ENCODE data around the gene AGPAT1.
A peak's percentile ranks its signal among the peaks of the same experiment; 100 is the strongest.

The AGPAT1 gene

DNA sequence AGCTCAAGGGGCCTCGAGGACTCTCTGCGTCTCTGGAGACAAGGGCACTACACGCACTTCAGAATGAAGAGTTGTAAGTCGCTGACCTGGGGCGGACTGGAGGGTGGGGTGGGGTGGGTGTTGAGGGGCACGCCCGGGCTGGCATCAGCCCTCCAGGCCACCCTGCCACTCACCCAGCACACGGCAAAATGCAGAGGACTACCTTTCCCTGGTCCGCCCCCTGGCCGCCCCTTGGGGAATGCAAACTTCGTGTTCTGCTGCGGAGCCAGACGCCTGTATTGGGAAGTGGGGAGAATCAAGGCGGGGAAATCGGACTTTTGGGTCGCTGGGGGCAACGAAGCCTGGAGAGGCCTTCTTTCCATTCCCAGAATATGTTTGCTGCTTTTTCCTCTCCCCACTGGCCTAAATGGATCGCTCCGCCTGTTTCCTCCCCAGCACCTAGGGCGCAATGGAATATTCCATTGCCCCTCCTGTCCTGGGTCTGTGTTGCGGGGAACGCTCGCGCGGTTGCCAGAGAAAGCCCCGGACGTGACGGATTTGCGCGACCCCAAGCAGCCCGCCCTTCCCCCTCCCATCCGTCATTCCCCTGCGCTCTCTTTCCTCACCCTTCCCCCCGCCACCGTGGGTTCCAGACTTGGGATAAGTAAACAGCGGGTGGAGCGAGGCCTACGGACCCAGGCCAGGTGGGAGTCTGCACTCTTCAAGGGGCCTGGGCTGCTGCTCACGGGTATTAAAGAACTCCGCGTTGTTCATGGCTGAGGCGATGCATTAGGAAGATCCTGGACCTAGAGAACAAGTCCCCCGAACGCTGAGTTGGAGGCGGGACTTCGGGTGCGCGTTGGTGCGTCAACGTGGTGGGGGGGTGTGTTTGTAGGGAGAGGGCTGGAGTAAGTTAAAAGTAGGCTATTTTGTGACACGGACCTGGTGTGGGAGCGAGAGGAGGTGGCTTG, 22.0 kb downstream of the AGPAT1 start, which contains the start of gene PPT2:
Gene PPT2 (plus strand): TSS at position 578 of the 950 bp plus-strand sequence. CDS start 454 bp downstream, outside the sequence.
- ChIA-PET POLR2A (no interaction called here), CTCF (interaction anchor here (0.9 to 2.9 kb wide), 10 partner anchors 11 to 107 kb away, joined by 3 to 32 read pairs (median 6); partner anchors contain the start of genes EGFL8 and FKBPL)
- peak within 1 kb of the TSS; percentile 90 for H3K4me3 ChIP-seq (ENCODE audit: low read depth, low read length)
- TF ChIP-seq, protein P1, sequence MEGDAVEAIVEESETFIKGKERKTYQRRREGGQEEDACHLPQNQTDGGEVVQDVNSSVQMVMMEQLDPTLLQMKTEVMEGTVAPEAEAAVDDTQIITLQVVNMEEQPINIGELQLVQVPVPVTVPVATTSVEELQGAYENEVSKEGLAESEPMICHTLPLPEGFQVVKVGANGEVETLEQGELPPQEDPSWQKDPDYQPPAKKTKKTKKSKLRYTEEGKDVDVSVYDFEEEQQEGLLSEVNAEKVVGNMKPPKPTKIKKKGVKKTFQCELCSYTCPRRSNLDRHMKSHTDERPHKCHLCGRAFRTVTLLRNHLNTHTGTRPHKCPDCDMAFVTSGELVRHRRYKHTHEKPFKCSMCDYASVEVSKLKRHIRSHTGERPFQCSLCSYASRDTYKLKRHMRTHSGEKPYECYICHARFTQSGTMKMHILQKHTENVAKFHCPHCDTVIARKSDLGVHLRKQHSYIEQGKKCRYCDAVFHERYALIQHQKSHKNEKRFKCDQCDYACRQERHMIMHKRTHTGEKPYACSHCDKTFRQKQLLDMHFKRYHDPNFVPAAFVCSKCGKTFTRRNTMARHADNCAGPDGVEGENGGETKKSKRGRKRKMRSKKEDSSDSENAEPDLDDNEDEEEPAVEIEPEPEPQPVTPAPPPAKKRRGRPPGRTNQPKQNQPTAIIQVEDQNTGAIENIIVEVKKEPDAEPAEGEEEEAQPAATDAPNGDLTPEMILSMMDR (IDR thresholded peaks at IDR 0.05; ENCODE audit: insufficient read depth, low read length, missing control alignments) = peak; percentile 14
- peak; percentile 54 for DNase-seq (ENCODE audit: low read depth, low spot score)

DNA sequence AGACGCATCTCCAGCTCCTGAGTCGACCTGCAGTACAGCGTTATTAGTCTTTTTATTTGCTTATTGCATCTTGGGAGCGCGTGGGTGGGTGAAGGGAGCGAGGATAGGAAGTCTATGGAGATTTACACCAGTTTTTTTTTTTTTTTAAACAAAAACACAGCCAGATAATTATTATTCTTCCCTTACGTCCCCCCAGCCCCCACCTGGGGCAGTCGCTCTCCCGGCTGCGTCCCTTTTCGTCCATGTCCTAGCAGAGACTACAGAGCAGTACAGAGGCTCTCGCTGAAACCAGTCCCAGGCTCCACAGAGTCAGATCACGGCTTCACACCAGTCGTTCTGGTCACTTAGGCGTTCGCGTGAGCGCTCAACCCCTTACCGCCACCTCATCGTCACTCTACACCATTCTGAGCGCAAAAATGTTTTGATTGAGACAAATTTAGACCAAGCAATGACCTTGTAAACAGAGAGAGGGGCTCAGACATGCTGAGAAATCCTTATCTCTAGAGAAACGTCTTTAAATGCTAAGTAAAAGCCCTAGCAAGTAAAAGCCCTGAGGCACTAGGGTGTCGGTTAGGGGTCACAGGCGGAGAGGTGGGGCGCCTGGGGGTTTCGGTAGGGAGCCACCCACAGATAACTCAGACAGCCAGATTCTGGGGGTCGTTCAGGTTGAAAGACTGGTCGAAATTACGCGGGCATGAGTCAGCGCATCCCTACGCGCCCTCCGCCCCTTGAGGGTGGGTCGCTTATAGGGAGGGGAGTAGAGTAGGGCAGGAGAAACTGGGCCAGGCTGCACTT, 22.9 kb downstream of the AGPAT1 start:
- CTCF ChIA-PET = interaction anchor here (0.7 to 2.9 kb wide), 8 partner anchors 9 to 43 kb away, joined by 3 to 27 read pairs (median 4); partner anchors contain the start of genes ATF6B and FKBPL
- H3K4me3 ChIP-seq (ENCODE audit: low read depth, low read length) = peak overlapping the region; percentile 90
- POLR2A ChIA-PET = interaction anchor here (0.6 kb wide), 1 partner anchor 11 kb away, joined by 3 read pairs; no protein-coding TSS in a partner anchor
- TF ChIP-seq, protein P1 (IDR thresholded peaks at IDR 0.05; ENCODE audit: insufficient read depth, low read length, missing control alignments) = no peak
- DNase-seq (ENCODE audit: low read depth, low spot score) = no peak

DNA sequence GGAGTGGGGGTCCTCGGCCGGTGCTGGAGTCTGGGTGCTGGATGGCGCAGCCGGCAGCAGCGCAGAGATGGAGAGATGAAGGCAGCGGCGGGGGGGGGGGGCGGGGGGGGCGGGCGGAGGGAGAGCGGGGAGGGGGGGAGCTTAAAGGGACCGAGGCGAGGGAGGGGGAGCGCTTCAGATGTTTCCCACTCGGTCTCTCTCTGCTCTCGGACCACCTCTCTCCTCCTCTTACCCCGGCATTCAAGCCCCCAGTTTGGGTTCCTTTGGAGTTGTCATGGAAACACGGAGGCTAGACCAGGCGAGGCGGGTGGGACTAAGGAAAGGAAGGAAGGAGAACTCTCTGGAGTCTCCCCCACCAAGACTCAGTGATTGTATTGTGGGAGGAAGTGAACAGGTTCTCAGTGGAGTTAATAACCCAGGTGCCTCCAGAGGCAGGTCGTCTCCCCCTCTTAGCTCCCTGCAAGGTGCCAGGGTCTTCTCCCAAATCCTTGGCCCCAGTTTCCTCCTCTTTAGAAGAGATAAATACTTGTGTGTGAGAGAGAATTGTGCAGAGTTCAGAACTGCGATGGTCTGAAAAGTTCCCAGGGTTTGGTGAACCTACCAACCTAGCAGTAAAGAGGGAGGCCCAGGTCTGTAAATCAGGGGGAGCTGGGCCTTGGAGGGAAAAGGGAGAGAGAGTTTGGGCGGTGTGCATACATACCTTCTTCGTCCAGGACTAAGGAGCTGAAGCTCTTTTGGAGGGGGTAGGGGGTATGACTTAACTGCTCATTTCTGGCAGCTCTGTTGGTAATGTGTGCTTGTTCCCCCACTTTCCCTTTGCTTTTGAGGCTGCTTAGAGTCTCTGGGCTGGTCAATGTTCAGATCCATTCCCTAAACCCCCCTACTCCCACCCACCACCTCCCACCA, 23.8 kb downstream of the AGPAT1 start, which contains the start of gene PRRT1:
Gene PRRT1 (minus strand): TSS at position 77 of the 906 bp plus-strand sequence. CDS start 112 bp downstream, outside the sequence.
- TF ChIP-seq, protein P1 (IDR thresholded peaks at IDR 0.05; ENCODE audit: insufficient read depth, low read length, missing control alignments) = no peak
- ChIA-PET CTCF (interaction anchor here (0.6 to 2.9 kb wide), 9 partner anchors 8 to 44 kb away, joined by 3 to 27 read pairs (median 4); partner anchors contain the start of genes ATF6B and FKBPL), POLR2A (interaction anchor here (0.6 to 1.0 kb wide), 3 partner anchors 12 to 24 kb away, joined by 3 to 4 read pairs (median 3); partner anchors contain the start of genes ATF6B and FKBPL)
- peak within 1 kb of the TSS; percentile 90 for H3K4me3 ChIP-seq (ENCODE audit: low read depth, low read length)
- DNase-seq (ENCODE audit: low read depth, low spot score) = no peak

DNA sequence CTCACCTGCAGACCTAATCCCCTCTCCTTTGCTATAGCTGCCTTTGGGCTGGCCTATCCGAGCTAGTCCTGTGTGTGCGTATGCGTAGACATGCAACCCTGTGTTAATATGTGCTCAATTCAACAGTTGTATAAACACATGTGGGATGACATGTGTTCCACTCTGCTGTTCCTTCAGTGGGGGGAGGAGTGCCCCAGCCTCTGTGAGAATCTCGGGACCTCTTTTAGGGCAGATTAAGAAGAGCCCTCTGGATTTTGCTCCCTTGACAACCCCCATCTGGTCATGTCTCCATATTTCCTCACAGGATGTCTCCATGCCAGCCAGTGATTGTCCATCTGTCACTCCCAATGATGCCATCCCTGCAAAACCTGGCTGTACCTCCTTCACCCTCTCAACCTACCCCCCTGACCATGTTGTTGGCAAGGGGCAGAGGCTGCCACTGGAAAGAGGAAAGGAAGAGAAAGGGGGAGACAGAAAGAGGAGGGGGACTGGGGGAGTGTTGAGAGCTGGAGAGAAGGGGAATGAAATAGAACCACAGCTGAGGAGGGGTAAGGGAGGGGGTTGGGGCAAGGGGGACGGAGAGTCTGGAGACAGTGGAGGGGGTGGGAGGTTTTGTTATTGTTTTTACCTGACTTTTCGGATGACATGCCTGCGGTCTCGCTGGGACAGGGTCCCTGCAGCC, 24.6 kb downstream of the AGPAT1 start:
- POLR2A ChIA-PET = interaction anchor here (0.7 to 1.0 kb wide), 3 partner anchors 21 to 1124 kb away, joined by 3 to 4 read pairs (median 3); partner anchors contain the start of genes ATF6B and FKBPL
- CTCF ChIA-PET = interaction anchor here (0.6 to 2.9 kb wide), 5 partner anchors 18 to 37 kb away, joined by 3 to 27 read pairs (median 4); partner anchors contain the start of genes ATF6B and FKBPL
- no peak for DNase-seq (ENCODE audit: low read depth, low spot score)
- TF ChIP-seq, protein P1 (IDR thresholded peaks at IDR 0.05; ENCODE audit: insufficient read depth, low read length, missing control alignments) = no peak
- H3K4me3 ChIP-seq (ENCODE audit: low read depth, low read length) = peak overlapping the region; percentile 90

All from AG04449 (cell line).